PC-3 (cell line): ENCODE measurements around the gene PDLIM1. TPM values are rescaled to one million over a fixed set of nuclear protein-coding genes. Genes with fewer than 3 reads are reported as not detected.

Experiments
- ATAC-seq: fragments of 200-7000 bp; cut with Tn5 transposase; 2 replicates; pipeline ENCODE4 v1.9.1; 2020; ENCODE audit warnings: mild to moderate bottlenecking, moderate library complexity
- BruUV-seq: library from RNA; stranded (reverse); fragments of 400-500 nt; replicated peaks from 2 replicates; lab custom pipeline; 2021; lab: Mats Ljungman, UMichigan
- CTCF ChIA-PET: fragments of 300-600 bp; sonication (Branson Sonifier 250); formaldehyde crosslinking; loops from one replicate; lab custom pipeline; 2022; ENCODE audit warnings: antibody characterized with exemption; lab: Charles Lee
- POLR2A ChIA-PET: fragments of 300-600 bp; sonication (Branson Sonifier 250); formaldehyde crosslinking; loops from one replicate; lab custom pipeline; 2022; ENCODE audit warnings: antibody characterized with exemption; ENCODE audit not compliant: unreplicated experiment; lab: Charles Lee
- DNase-seq: peaks from one replicate; pipeline ENCODE4 v3.0.0-alpha.2; 2015
- H2AFZ ChIP-seq: fragments of 300-600 bp; sonication (generic); 2 replicates; pipeline ENCODE4 v1.6.0; 2016; ENCODE audit warnings: antibody characterized with exemption, low read length
- H3F3A ChIP-seq: fragments of 300-600 bp; sonication (generic); one replicate; pipeline ENCODE4 v1.6.0; 2017; ENCODE audit warnings: antibody characterized with exemption, low read length, control low read depth, mild to moderate bottlenecking; ENCODE audit not compliant: unreplicated experiment
- H3K27ac ChIP-seq: fragments of 300-600 bp; sonication (generic); 2 replicates; pipeline ENCODE4 v1.5.1; 2016; ENCODE audit warnings: mild to moderate bottlenecking, low read length
- H3K27me3 ChIP-seq: fragments of 300-600 bp; sonication (generic); 2 replicates; pipeline ENCODE4 v1.6.1; 2016; ENCODE audit warnings: low read length, mixed read lengths
- H3K36me3 ChIP-seq: fragments of 300-600 bp; sonication (generic); 2 replicates; pipeline ENCODE4 v1.6.1; 2016; ENCODE audit warnings: low read depth, mixed run types, low read length, mixed read lengths
- H3K4me1 ChIP-seq: fragments of 300-600 bp; sonication (generic); 2 replicates; pipeline ENCODE4 v1.5.1; 2016; ENCODE audit warnings: low read length; ENCODE audit not compliant: insufficient read depth
- H3K4me2 ChIP-seq: fragments of 300-600 bp; sonication (generic); 2 replicates; pipeline ENCODE4 v1.6.0; 2016; ENCODE audit warnings: low read length
- H3K4me3 ChIP-seq: fragments of 300-600 bp; sonication (generic); 2 replicates; pipeline ENCODE4 v1.5.1; 2016; ENCODE audit warnings: mild to moderate bottlenecking, low read length, mixed read lengths
- H3K79me2 ChIP-seq: fragments of 300-600 bp; sonication (generic); 2 replicates; pipeline ENCODE4 v1.6.1; 2017; ENCODE audit warnings: low read length, mixed read lengths
- H3K9ac ChIP-seq: fragments of 300-600 bp; sonication (generic); 2 replicates; pipeline ENCODE4 v1.6.0; 2016; ENCODE audit warnings: mild to moderate bottlenecking, low read length
- H3K9me2 ChIP-seq: fragments of 300-600 bp; sonication (generic); replicated peaks from 2 replicates; pipeline ENCODE4 v1.6.1; 2016; ENCODE audit warnings: mixed run types, low read length, mixed read lengths
- H3K9me3 ChIP-seq: fragments of 300-600 bp; sonication (generic); 2 replicates; pipeline ENCODE4 v1.6.1; 2016; ENCODE audit warnings: low read length, mixed read lengths
- H4K20me1 ChIP-seq: fragments of 300-600 bp; sonication (generic); 2 replicates; pipeline ENCODE4 v1.6.1; 2016; ENCODE audit warnings: low read length, mixed read lengths
- CTCF ChIP-seq: fragments of 300-600 bp; sonication (generic); conservative IDR thresholded peaks from 2 replicates; pipeline ENCODE4 v1.5.1; 2017; ENCODE audit warnings: antibody characterized with exemption, low read depth, mild to moderate bottlenecking, low read length
- EZH2 ChIP-seq: fragments of 300-600 bp; sonication (generic); IDR thresholded peaks from one replicate; pipeline ENCODE4 v1.6.1; 2017; ENCODE audit warnings: antibody characterized with exemption, mild to moderate bottlenecking, low read length; ENCODE audit not compliant: unreplicated experiment
- EZH2phosphoT487 ChIP-seq: fragments of 300-600 bp; sonication (generic); IDR thresholded peaks from 2 replicates; pipeline ENCODE4 v1.6.1; 2018; ENCODE audit warnings: mild to moderate bottlenecking, antibody characterized with exemption, low read length, borderline replicate concordance
- intact Hi-C: fragments of 100-400 bp; cut with micrococcal nuclease; formaldehyde crosslinking; loops from 2 replicates; pipeline ENCODE4 v1.9.0; 2023
- total RNA-seq: library from RNA; depleted of rRNA; stranded (reverse); fragments of >200 nt; gene quantifications from 2 replicates; pipeline ENCODE4 v1.2.3, GENCODE V29; 2014

PDLIM1 gene
- total RNA-seq, 1 experiment from 2014 or later, result 28.2 TPM

- no peak for DNase-seq
- Histone ChIP-seq H3K27me3 (no peaks in the 10 kb centered on the region), H3K9me2 (no peaks in the 10 kb centered on the region), H3K36me3 (no peaks in the 10 kb centered on the region), H3K79me2 (no peaks in the 10 kb centered on the region), H2AFZ (no peak overlapping the region), H4K20me1 (no peaks in the 10 kb centered on the region), H3K4me3 (no peak overlapping the region), H3F3A (no peaks in the 10 kb centered on the region), H3K9me3 (no peaks in the 10 kb centered on the region), H3K4me1 (no peaks in the 10 kb centered on the region), H3K4me2 (no peak overlapping the region), H3K9ac (no peak overlapping the region), H3K27ac (no peak overlapping the region)
- TF ChIP-seq CTCF (no peak), EZH2phosphoT487 (no peak), EZH2 (no peak)
- BruUV-seq, result no TSS peak
- POLR2A ChIA-PET, result no interaction called here
- intact Hi-C loops, result no loop called here
- ATAC-seq, result no peak
- CTCF ChIA-PET, result no interaction called here
These were observed 28.4 kb upstream of the PDLIM1 start for GRCh38 chr10:95319239-95319638.

GRCh38 chr10:95315509-95315908 is 24.7 kb upstream of the PDLIM1 start:
- Histone ChIP-seq H3K27ac (no peak overlapping the region), H3K4me2 (no peak overlapping the region), H2AFZ (no peak overlapping the region), H3K9ac (no peak overlapping the region), H3K36me3 (no peaks in the 10 kb centered on the region), H3K27me3 (no peaks in the 10 kb centered on the region), H3K4me1 (no peaks in the 10 kb centered on the region), H3K9me3 (no peaks in the 10 kb centered on the region), H3F3A (no peaks in the 10 kb centered on the region), H3K79me2 (no peaks in the 10 kb centered on the region), H4K20me1 (no peaks in the 10 kb centered on the region), H3K9me2 (no peaks in the 10 kb centered on the region), H3K4me3 (no peak overlapping the region)
- ChIA-PET POLR2A (interaction anchor here (0.6 kb wide), 1 partner anchor 35 kb away, joined by 5 read pairs; no protein-coding TSS in a partner anchor), CTCF (no interaction called here)
- ATAC-seq, result no peak
- no TSS peak for BruUV-seq
- DNase-seq, result no peak
- intact Hi-C loops, result no loop called here
- TF ChIP-seq EZH2, result no peak
- TF ChIP-seq EZH2phosphoT487, result no peak
- no peak for TF ChIP-seq CTCF

- ChIA-PET CTCF (no interaction called here), POLR2A (no interaction called here)
- intact Hi-C loops, result no loop called here
- Histone ChIP-seq H3K4me3 (no peak overlapping the region), H3K9ac (no peak overlapping the region), H3K27ac (no peak overlapping the region), H3K9me2 (no peaks in the 10 kb centered on the region), H3K79me2 (no peaks in the 10 kb centered on the region), H2AFZ (no peak overlapping the region), H3F3A (no peaks in the 10 kb centered on the region), H3K4me2 (no peak overlapping the region), H4K20me1 (no peaks in the 10 kb centered on the region), H3K36me3 (no peaks in the 10 kb centered on the region), H3K9me3 (no peaks in the 10 kb centered on the region), H3K4me1 (peaks cover 6% of the 10 kb centered on the region), H3K27me3 (no peaks in the 10 kb centered on the region)
- BruUV-seq, result no TSS peak
- no peak for TF ChIP-seq CTCF
- DNase-seq (no peak), ATAC-seq (no peak)
These were observed 23.6 kb upstream of the PDLIM1 start for GRCh38 chr10:95314192-95314918.
